Measurements from ENCODE around the gene FAM81B.

GRCh38 chr5:95398989-95399388 is 7.8 kb downstream of the FAM81B start:
- no peak for TF ChIP-seq ZNF274 (IDR thresholded peaks at IDR 0.05; ENCODE audit: low read depth, low read length)
- TF ChIP-seq YY1 (IDR thresholded peaks at IDR 0.05; ENCODE audit: insufficient read depth, insufficient read length), result no peak

Data from NT2/D1 (cell line).